HuH-7.5 (cell line): ENCODE measurements around the gene GZMH.
"Not testable (repeated sequence)": the region's sequence is repeated elsewhere in the genome, so short reads cannot be mapped to it uniquely, and the experiment has no call there.

Experiments
- DNase-seq: peaks from one replicate; pipeline ENCODE4 v3.0.0; 2011; ENCODE audit warnings: low spot score

GZMH gene

GRCh38 chr14:24595073-24595808 is 14.2 kb downstream of the GZMH start:
- DNase-seq = no peak

- DNase-seq = not testable (repeated sequence)
These were observed 18.5 kb downstream of the GZMH start for GRCh38 chr14:24591004-24591403.

- not testable (repeated sequence) for DNase-seq
These were observed 25.1 kb downstream of the GZMH start for GRCh38 chr14:24584402-24584801.

- DNase-seq = no peak
These were observed 30.9 kb downstream of the GZMH start for GRCh38 chr14:24578558-24578957.

GRCh38 chr14:24576771-24577170 is 32.7 kb downstream of the GZMH start:
- DNase-seq = no peak

- DNase-seq = no peak
These were observed 33.3 kb downstream of the GZMH start, which contains the start of gene CTSG for GRCh38 chr14:24576182-24576581. Gene CTSG, minus strand, starts transcription at chr14:24576250. Its CDS starts 27 bp downstream, at chr14:24576223.

GRCh38 chr14:24574206-24574774 is 35.2 kb downstream of the GZMH start:
- DNase-seq = no peak

- no peak for DNase-seq
These were observed 43.2 kb downstream of the GZMH start for GRCh38 chr14:24566318-24566717.

GRCh38 chr14:24565766-24566165 is 43.7 kb downstream of the GZMH start:
- no peak for DNase-seq

- no peak for DNase-seq
These were observed 46.0 kb downstream of the GZMH start for GRCh38 chr14:24563505-24563904.

GRCh38 chr14:24556756-24557155 is 52.7 kb downstream of the GZMH start:
- no peak for DNase-seq
